GM12864 (cell line): ENCODE measurements around the gene PCDHB13.

Experiments used
- DNase-seq: peaks from one replicate; pipeline ENCODE4 v3.0.0-alpha.2; 2011; ENCODE audit warnings: low read depth
- H3K4me3 ChIP-seq: 2 replicates; pipeline ENCODE4 v1.5.1; 2011; ENCODE audit warnings: mild to moderate bottlenecking, low read depth, low read length, control low read depth
- TF ChIP-seq, protein P1 (sequence below): IDR thresholded peaks from 2 replicates; pipeline ENCODE4 v1.5.1; 2011; ENCODE audit warnings: low read depth, mild to moderate bottlenecking, moderate library complexity, low read length, control low read depth, inconsistent platforms; ENCODE audit errors: missing control alignments

The PCDHB13 gene

GRCh38 chr5:141260458-141261237, 46.9 kb downstream of the PCDHB13 start:
- no peak overlapping the region for H3K4me3 ChIP-seq
- no peak for DNase-seq
- TF ChIP-seq, protein P1, sequence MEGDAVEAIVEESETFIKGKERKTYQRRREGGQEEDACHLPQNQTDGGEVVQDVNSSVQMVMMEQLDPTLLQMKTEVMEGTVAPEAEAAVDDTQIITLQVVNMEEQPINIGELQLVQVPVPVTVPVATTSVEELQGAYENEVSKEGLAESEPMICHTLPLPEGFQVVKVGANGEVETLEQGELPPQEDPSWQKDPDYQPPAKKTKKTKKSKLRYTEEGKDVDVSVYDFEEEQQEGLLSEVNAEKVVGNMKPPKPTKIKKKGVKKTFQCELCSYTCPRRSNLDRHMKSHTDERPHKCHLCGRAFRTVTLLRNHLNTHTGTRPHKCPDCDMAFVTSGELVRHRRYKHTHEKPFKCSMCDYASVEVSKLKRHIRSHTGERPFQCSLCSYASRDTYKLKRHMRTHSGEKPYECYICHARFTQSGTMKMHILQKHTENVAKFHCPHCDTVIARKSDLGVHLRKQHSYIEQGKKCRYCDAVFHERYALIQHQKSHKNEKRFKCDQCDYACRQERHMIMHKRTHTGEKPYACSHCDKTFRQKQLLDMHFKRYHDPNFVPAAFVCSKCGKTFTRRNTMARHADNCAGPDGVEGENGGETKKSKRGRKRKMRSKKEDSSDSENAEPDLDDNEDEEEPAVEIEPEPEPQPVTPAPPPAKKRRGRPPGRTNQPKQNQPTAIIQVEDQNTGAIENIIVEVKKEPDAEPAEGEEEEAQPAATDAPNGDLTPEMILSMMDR = no peak

GRCh38 chr5:141261238-141261546, 47.5 kb downstream of the PCDHB13 start:
- no peak overlapping the region for H3K4me3 ChIP-seq
- no peak for DNase-seq
- TF ChIP-seq, protein P1 = no peak
